Endothelial cell (in vitro differentiated cells): ENCODE measurements around the gene ATL2. TPM values are rescaled to one million over a fixed set of nuclear protein-coding genes. Genes with fewer than 3 reads are reported as not detected.

ENCODE experiments used
- DNase-seq: peaks from one replicate; pipeline ENCODE4 v3.0.0; 2021; ENCODE audit warnings: low spot score
- H3K27ac Mint-ChIP-seq: one replicate; pipeline ENCODE4 v1.8.0; 2021; ENCODE audit warnings: mixed read lengths, inconsistent platforms; ENCODE audit not compliant: unreplicated experiment
- H3K27me3 Mint-ChIP-seq: one replicate; pipeline ENCODE4 v1.8.0; 2021; ENCODE audit warnings: mild to moderate bottlenecking, moderate library complexity, mixed read lengths, inconsistent platforms; ENCODE audit not compliant: unreplicated experiment
- H3K36me3 Mint-ChIP-seq: one replicate; pipeline ENCODE4 v1.8.0; 2021; ENCODE audit warnings: mild to moderate bottlenecking, low read depth, mixed read lengths, inconsistent platforms; ENCODE audit not compliant: unreplicated experiment
- H3K4me1 Mint-ChIP-seq: one replicate; pipeline ENCODE4 v1.8.0; 2021; ENCODE audit warnings: mild to moderate bottlenecking, mixed read lengths, inconsistent platforms; ENCODE audit not compliant: unreplicated experiment
- H3K4me3 Mint-ChIP-seq: one replicate; pipeline ENCODE4 v1.8.0; 2021; ENCODE audit warnings: mild to moderate bottlenecking, mixed read lengths, inconsistent platforms; ENCODE audit not compliant: unreplicated experiment
- H3K9me3 Mint-ChIP-seq: one replicate; pipeline ENCODE4 v1.8.0; 2021; ENCODE audit warnings: mixed read lengths, inconsistent platforms; ENCODE audit not compliant: unreplicated experiment
- CTCF ChIP-seq: fragments of 200-600 bp; sonication (generic); IDR thresholded peaks from one replicate; pipeline ENCODE4 v1.5.0; 2021; ENCODE audit warnings: antibody characterized with exemption; ENCODE audit not compliant: unreplicated experiment
- total RNA-seq: library from RNA; stranded (reverse); fragmentation: NEBNext Ultra II Directional; extraction: Animal tissue kit (Norgen Biotek cat#: 25700); gene quantifications from one replicate; pipeline ENCODE4 v1.2.1, GENCODE V29; 2021; ENCODE audit not compliant: unreplicated experiment

The ATL2 gene
- total RNA-seq, 1 donor from 2014 or later, result 38.0 TPM

DNA sequence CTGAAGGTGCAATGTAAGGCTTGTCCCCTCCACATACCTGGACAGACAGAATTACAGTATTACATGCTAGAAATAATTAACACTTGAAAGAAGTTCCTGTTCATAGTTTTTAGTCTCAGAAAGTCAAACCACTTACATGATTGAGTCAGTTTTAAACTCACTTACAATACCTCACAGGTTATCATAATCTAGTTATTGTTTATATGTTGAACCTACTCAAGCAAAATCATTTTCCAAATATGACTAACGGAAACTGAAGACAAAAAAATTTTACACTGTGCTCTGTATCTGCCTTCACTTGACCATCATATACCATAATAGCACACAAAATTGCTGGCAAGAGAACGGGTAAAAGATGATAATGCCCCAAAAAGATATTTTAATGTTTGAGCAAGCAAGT lies 78.5 kb downstream of the ATL2 start:
- Mint-ChIP-seq H3K9me3 (no peaks in the 10 kb centered on the region), H3K27me3 (peaks cover under 1% of the 10 kb centered on the region), H3K4me1 (peaks cover 4% of the 10 kb centered on the region), H3K4me3 (no peak overlapping the region), H3K27ac (no peak overlapping the region), H3K36me3 (peaks cover 14% of the 10 kb centered on the region)
- no peak for DNase-seq
- no peak for TF ChIP-seq CTCF

GRCh38 chr2:38296197-38296780 lies 80.8 kb downstream of the ATL2 start:
- H3K4me3 Mint-ChIP-seq, result no peak overlapping the region

GRCh38 chr2:38294597-38294996 lies 82.5 kb downstream of the ATL2 start:
- H3K4me3 Mint-ChIP-seq, result no peak overlapping the region
- no peak for DNase-seq
- no peaks in the 10 kb centered on the region for H3K9me3 Mint-ChIP-seq
- H3K27me3 Mint-ChIP-seq, result no peaks in the 10 kb centered on the region
- no peak for TF ChIP-seq CTCF
- no peaks in the 10 kb centered on the region for H3K4me1 Mint-ChIP-seq
- no peak overlapping the region for H3K27ac Mint-ChIP-seq
- peaks cover 10% of the 10 kb centered on the region for H3K36me3 Mint-ChIP-seq

More at GRCh38 chr2:38296197-38296780, 80.8 kb downstream of the ATL2 start:
- Mint-ChIP-seq H3K27ac (no peak overlapping the region), H3K9me3 (no peaks in the 10 kb centered on the region), H3K4me1 (peaks cover 2% of the 10 kb centered on the region), H3K36me3 (peaks cover 12% of the 10 kb centered on the region), H3K27me3 (no peaks in the 10 kb centered on the region)
- TF ChIP-seq CTCF, result no peak
- DNase-seq, result no peak

DNA sequence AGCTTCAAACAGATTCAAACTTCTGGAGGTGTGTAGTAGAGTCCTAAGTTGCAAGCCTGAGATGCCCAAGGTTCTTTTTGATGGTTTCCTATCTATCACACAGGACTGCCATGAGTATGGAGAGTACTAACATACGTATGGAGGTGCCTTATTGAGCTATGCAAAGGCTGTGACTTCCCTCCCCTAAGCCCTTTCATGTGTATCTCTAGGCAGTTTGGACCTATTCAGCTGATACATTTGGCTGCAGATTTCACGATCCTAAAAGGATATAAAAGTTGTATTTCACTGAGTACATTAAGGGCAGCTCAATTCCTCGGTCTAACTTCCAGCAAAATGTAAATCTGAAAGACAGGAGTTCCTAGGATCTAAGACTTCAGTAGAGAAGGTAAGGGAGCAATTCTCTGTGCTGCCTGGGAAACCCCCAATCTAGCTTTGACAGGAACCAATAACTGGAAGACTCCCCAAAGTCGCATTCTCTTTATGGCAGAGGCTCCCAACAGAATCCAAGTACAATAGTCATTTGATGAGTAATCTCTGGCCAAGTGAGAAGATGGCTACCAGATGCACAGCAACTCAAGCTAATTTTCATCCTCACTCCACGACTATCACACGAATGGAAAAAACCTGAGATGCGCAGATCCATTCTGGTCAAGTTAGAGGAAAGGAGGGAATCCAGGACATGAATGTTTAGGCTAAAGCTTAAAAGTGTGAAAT lies 83.8 kb downstream of the ATL2 start:
- Mint-ChIP-seq H3K36me3 (peaks cover 5% of the 10 kb centered on the region), H3K27me3 (no peaks in the 10 kb centered on the region), H3K27ac (no peak overlapping the region), H3K9me3 (no peaks in the 10 kb centered on the region), H3K4me3 (no peak overlapping the region), H3K4me1 (no peaks in the 10 kb centered on the region)
- no peak for DNase-seq
- no peak for TF ChIP-seq CTCF

DNA sequence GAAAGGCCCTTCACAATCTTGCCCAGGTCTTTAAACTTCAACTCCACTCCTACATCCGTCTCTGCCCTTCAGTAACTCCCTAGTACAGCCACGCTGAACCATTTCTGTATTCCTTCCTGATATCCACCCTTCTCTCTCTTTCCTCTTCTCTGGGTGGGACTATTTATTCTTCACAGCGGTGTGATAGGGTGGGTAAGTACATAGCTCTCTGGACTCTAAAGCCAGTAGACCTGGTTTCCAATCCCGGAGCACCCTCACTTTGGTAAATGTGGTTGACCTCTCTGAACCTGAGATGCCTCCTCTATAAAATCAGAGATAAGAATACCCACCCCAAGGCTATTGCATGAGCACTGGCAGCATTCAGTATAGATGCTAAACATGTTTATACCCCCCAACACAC lies 86.7 kb downstream of the ATL2 start:
- no peak for TF ChIP-seq CTCF
- Mint-ChIP-seq H3K4me1 (peaks cover 3% of the 10 kb centered on the region), H3K4me3 (no peak overlapping the region), H3K27ac (no peak overlapping the region), H3K27me3 (no peaks in the 10 kb centered on the region), H3K9me3 (no peaks in the 10 kb centered on the region), H3K36me3 (no peaks in the 10 kb centered on the region)
- no peak for DNase-seq
